Thyroid gland (tissue), 4 donors: ENCODE data around the gene AIF1.

ENCODE experiments used
- CTCF ChIP-seq, 6 experiments: fragments of 200-600 bp in 3 of 6; fragments of 450-650 bp in 3 of 6; sonication (generic) in 3 of 6; IDR thresholded peaks; one replicate each; pipeline ENCODE4 v1.5.1; 2016 to 2019; ENCODE audit warnings: antibody characterized with exemption in 6 of 6, mild to moderate bottlenecking in 2 of 6, inconsistent platforms in 1 of 6, moderate library complexity in 1 of 6
- POLR2A ChIP-seq, 2 donors: fragments of 450-650 bp; IDR thresholded peaks; one replicate each; pipeline ENCODE4 v1.6.1; 2017; ENCODE audit warnings: antibody characterized with exemption in 2 of 2, mild to moderate bottlenecking in 2 of 2, moderate library complexity in 1 of 2

DNA sequence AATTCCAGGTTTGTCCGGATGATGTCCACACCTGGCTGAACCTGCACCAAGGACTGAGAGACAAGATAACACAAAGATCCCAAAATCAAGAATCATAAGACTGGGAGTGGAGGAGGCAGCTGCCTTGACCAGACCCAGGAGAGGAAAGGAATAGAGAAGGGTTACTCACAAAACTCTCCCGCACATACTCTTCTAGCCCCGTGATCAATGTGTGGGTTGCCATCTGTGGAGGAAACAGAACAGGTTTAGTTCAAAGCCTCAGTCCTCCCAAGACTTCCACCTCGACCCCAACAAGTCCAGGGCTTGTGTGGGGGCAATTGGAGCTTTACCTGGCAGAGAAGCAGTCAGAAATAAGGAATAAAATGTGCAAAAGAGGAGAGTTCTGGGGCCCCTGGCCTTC is 26.3 kb downstream of the AIF1 start:
- TF ChIP-seq CTCF (IDR thresholded peaks at IDR 0.05), result no peak
- TF ChIP-seq POLR2A (IDR thresholded peaks at IDR 0.05), result no peak
